ENCODE data around the gene ENHO.
"Not testable (repeated sequence)": the region's sequence is repeated elsewhere in the genome, so short reads cannot be mapped to it uniquely, and the experiment has no call there.

Gene ENHO

DNA sequence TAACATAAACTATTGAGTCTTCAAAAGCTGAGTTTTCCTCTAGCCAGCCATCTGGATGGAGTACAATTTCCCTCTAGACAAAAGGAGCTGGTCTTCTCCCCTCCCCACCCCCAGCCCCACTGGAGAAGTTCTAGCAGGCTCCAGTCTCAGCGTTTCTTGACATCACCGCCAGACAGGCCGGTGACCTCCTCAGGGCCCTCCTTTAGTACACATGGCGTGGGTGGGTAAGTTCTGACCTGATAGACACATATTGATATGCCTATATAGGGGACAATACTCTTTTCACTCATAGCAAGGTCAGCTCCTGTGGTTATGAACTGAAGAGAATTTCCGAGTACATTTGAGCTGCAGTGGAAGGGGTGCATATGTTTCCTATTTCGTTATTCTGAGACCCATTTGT is 37.0 kb downstream of the ENHO start:
- H4K8ac ChIP-seq (ENCODE audit: low read depth, low read length), result no peak overlapping the region
- no peak overlapping the region for H3K4ac ChIP-seq (ENCODE audit: low read depth, low read length)
- peak overlapping the region; percentile 55 for H4K91ac ChIP-seq (ENCODE audit: low read depth, low read length)
- no peak for DNase-seq
- no peak overlapping the region for H2BK12ac ChIP-seq (ENCODE audit: low read length)
- no peaks in the 10 kb centered on the region for H3K27me3 ChIP-seq (ENCODE audit: insufficient read depth, low read length)
- H3K23ac ChIP-seq (ENCODE audit: low read length), result no peak overlapping the region
- no peak overlapping the region for H2AFZ ChIP-seq (ENCODE audit: insufficient read depth, low read length, poor library complexity)
- no peak overlapping the region for H3K4me2 ChIP-seq (ENCODE audit: low read length)
- H3K14ac ChIP-seq (ENCODE audit: low read length), result no peak overlapping the region
- H2BK120ac ChIP-seq (ENCODE audit: insufficient read depth, low read length, poor library complexity), result no peak overlapping the region
- peaks cover 6% of the 10 kb centered on the region for H3K79me1 ChIP-seq (ENCODE audit: low read length)
- no peaks in the 10 kb centered on the region for H3K36me3 ChIP-seq (ENCODE audit: control insufficient read depth in 1 of 2, insufficient read depth in 2 of 2, low read length in 2 of 2)
- no peak overlapping the region for H2AK5ac ChIP-seq (ENCODE audit: low read length)
- no peak overlapping the region for H3K4me3 ChIP-seq (ENCODE audit: low read depth, low read length)
- H3K9me3 ChIP-seq (ENCODE audit: insufficient read depth, low read depth, low read length), result no peaks in the 10 kb centered on the region
- WGBS (ENCODE audit: extremely low coverage, insufficient coverage, insufficient read length), result no CpG with 5 or more reads among the region's 6 CpGs
- H4K12ac ChIP-seq (ENCODE audit: low read depth, low read length), result no peak overlapping the region
- no peak overlapping the region for H2BK5ac ChIP-seq (ENCODE audit: low read depth, low read length, poor library complexity)
- no peak overlapping the region for H3K9ac ChIP-seq (ENCODE audit: low read length)
- H3K79me2 ChIP-seq (ENCODE audit: control insufficient read depth, insufficient read depth, low read length, poor library complexity), result no peaks in the 10 kb centered on the region
- peaks cover 10 to 11% of the 10 kb centered on the region in 2 experiments for H3K4me1 ChIP-seq (ENCODE audit: control insufficient read depth in 1 of 2, insufficient read depth in 2 of 2, low read length in 2 of 2)
- H3K27ac ChIP-seq (ENCODE audit: low read depth, low read length), result no peak overlapping the region
- H3K18ac ChIP-seq (ENCODE audit: low read length), result no peak overlapping the region

DNA sequence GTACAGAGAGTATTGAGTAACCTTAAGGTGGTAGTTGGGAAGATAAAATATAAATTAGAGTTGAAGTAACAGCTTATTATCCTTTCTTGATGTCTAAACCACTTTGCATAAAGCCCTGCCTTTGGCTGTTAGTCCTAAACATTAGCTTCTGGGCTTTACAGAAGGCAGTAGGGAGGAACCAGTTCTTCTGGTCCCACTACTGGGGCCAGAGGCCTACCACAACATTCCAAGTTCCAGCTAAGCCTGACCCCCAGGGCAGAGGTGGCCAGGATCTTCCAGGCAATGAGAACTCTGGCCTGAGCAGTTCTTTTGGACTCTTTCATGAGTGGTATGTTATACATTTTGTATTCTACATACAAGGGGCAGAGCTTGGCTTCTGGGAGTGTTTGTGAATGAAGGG is 38.1 kb downstream of the ENHO start:
- no peaks in the 10 kb centered on the region for H3K79me2 ChIP-seq (ENCODE audit: control insufficient read depth, insufficient read depth, low read length, poor library complexity)
- H4K12ac ChIP-seq (ENCODE audit: low read depth, low read length), result no peak overlapping the region
- H3K4me3 ChIP-seq (ENCODE audit: low read depth, low read length), result no peak overlapping the region
- peaks cover 6% of the 10 kb centered on the region for H3K79me1 ChIP-seq (ENCODE audit: low read length)
- H3K14ac ChIP-seq (ENCODE audit: low read length), result peak overlapping the region; percentile 10
- no peak overlapping the region for H2BK12ac ChIP-seq (ENCODE audit: low read length)
- no peak overlapping the region for H4K8ac ChIP-seq (ENCODE audit: low read depth, low read length)
- peak overlapping the region; percentile 7 for H2BK5ac ChIP-seq (ENCODE audit: low read depth, low read length, poor library complexity)
- no peak overlapping the region for H3K4ac ChIP-seq (ENCODE audit: low read depth, low read length)
- no peak overlapping the region for H3K18ac ChIP-seq (ENCODE audit: low read length)
- no peak overlapping the region for H3K23ac ChIP-seq (ENCODE audit: low read length)
- no peaks in the 10 kb centered on the region for H3K27me3 ChIP-seq (ENCODE audit: insufficient read depth, low read length)
- no peak overlapping the region for H2AFZ ChIP-seq (ENCODE audit: insufficient read depth, low read length, poor library complexity)
- peak overlapping the region; percentile 13 for H3K4me2 ChIP-seq (ENCODE audit: low read length)
- peaks cover 10 to 11% of the 10 kb centered on the region in 2 experiments for H3K4me1 ChIP-seq (ENCODE audit: control insufficient read depth in 1 of 2, insufficient read depth in 2 of 2, low read length in 2 of 2)
- H4K91ac ChIP-seq (ENCODE audit: low read depth, low read length), result peak overlapping the region; percentile 41
- peak; percentile 96 for DNase-seq
- no peak overlapping the region for H2AK5ac ChIP-seq (ENCODE audit: low read length)
- H3K9me3 ChIP-seq (ENCODE audit: insufficient read depth, low read depth, low read length), result no peaks in the 10 kb centered on the region
- peak overlapping the region; percentile 63 for H3K27ac ChIP-seq (ENCODE audit: low read depth, low read length)
- no peaks in the 10 kb centered on the region for H3K36me3 ChIP-seq (ENCODE audit: control insufficient read depth in 1 of 2, insufficient read depth in 2 of 2, low read length in 2 of 2)
- no peak overlapping the region for H3K9ac ChIP-seq (ENCODE audit: low read length)
- peak overlapping the region; percentile 4 for H2BK120ac ChIP-seq (ENCODE audit: insufficient read depth, low read length, poor library complexity)

DNA sequence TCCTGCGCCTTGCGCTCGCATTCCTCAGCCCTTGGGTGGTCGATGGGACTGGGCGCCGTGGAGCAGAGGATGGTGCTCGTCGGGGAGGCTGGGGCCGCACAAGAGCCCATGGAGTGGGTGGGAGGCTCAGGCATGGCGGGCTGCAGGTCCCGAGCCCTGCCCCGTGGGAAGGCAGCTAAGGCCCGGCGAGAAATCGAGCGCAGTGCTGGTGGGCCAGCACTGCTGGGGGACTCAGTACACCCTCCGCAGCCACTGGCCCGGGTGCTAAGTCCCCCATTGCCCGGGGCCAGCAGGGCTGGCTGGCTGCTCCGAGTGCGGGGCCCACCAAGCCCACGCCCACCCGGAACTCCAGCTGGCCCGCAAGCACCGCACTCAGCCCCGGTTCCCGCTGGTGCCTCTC is 40.0 kb downstream of the ENHO start:
- not testable (repeated sequence) for H3K27ac ChIP-seq (ENCODE audit: low read depth, low read length); H3K36me3 ChIP-seq (ENCODE audit: control insufficient read depth in 1 of 2, insufficient read depth in 2 of 2, low read length in 2 of 2); H4K12ac ChIP-seq (ENCODE audit: low read depth, low read length); H4K8ac ChIP-seq (ENCODE audit: low read depth, low read length); H3K18ac ChIP-seq (ENCODE audit: low read length); H3K4me2 ChIP-seq (ENCODE audit: low read length); H2AFZ ChIP-seq (ENCODE audit: insufficient read depth, low read length, poor library complexity); H3K79me2 ChIP-seq (ENCODE audit: control insufficient read depth, insufficient read depth, low read length, poor library complexity); H3K14ac ChIP-seq (ENCODE audit: low read length); H3K27me3 ChIP-seq (ENCODE audit: insufficient read depth, low read length); H3K9me3 ChIP-seq (ENCODE audit: insufficient read depth, low read depth, low read length); H2AK5ac ChIP-seq (ENCODE audit: low read length); H4K91ac ChIP-seq (ENCODE audit: low read depth, low read length); DNase-seq; H3K9ac ChIP-seq (ENCODE audit: low read length); H2BK120ac ChIP-seq (ENCODE audit: insufficient read depth, low read length, poor library complexity); H3K79me1 ChIP-seq (ENCODE audit: low read length); H2BK5ac ChIP-seq (ENCODE audit: low read depth, low read length, poor library complexity); H3K4ac ChIP-seq (ENCODE audit: low read depth, low read length); H2BK12ac ChIP-seq (ENCODE audit: low read length); H3K23ac ChIP-seq (ENCODE audit: low read length); H3K4me3 ChIP-seq (ENCODE audit: low read depth, low read length)
- no CpG with 5 or more reads among the region's 27 CpGs for WGBS (ENCODE audit: extremely low coverage, insufficient coverage, insufficient read length)
- peaks cover 10 to 11% of the 10 kb centered on the region in 2 experiments for H3K4me1 ChIP-seq (ENCODE audit: control insufficient read depth in 1 of 2, insufficient read depth in 2 of 2, low read length in 2 of 2)

DNA sequence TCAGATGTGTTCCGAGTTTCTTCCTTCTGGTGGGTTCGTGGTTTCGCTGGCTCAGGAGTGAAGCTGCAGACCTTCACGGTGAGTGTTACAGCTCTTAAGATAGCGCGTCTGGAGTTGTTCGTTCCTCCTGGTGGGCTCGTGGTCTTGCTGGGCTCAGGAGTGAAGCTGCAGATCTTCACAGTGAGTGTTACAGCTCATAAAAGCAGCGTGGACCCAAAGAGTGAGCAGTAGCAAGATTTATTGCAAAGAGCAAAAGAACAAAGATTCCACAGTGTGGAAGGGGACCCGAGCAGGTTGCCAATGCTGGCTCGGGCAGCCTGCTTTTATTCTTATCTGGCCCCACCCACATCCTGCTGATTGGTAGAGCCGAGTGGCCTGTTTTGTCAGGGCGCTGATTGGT is 41.2 kb downstream of the ENHO start:
- no CpG with 5 or more reads among the region's 13 CpGs for WGBS (ENCODE audit: extremely low coverage, insufficient coverage, insufficient read length)
- not testable (repeated sequence) for H3K79me1 ChIP-seq (ENCODE audit: low read length); H3K23ac ChIP-seq (ENCODE audit: low read length)

More for the DNA sequence above, 41.2 kb downstream of the ENHO start:
- not testable (repeated sequence) for H3K4me2 ChIP-seq (ENCODE audit: low read length); H3K14ac ChIP-seq (ENCODE audit: low read length); H3K9ac ChIP-seq (ENCODE audit: low read length); H3K79me2 ChIP-seq (ENCODE audit: control insufficient read depth, insufficient read depth, low read length, poor library complexity); H2AK5ac ChIP-seq (ENCODE audit: low read length); H3K18ac ChIP-seq (ENCODE audit: low read length); H4K8ac ChIP-seq (ENCODE audit: low read depth, low read length); H3K27ac ChIP-seq (ENCODE audit: low read depth, low read length); H3K4me3 ChIP-seq (ENCODE audit: low read depth, low read length); H2BK12ac ChIP-seq (ENCODE audit: low read length); H3K36me3 ChIP-seq (ENCODE audit: control insufficient read depth in 1 of 2, insufficient read depth in 2 of 2, low read length in 2 of 2); H2AFZ ChIP-seq (ENCODE audit: insufficient read depth, low read length, poor library complexity); H3K27me3 ChIP-seq (ENCODE audit: insufficient read depth, low read length); DNase-seq; H2BK120ac ChIP-seq (ENCODE audit: insufficient read depth, low read length, poor library complexity); H3K9me3 ChIP-seq (ENCODE audit: insufficient read depth, low read depth, low read length); H4K12ac ChIP-seq (ENCODE audit: low read depth, low read length); H2BK5ac ChIP-seq (ENCODE audit: low read depth, low read length, poor library complexity); H4K91ac ChIP-seq (ENCODE audit: low read depth, low read length); H3K4ac ChIP-seq (ENCODE audit: low read depth, low read length)
- peaks cover 10 to 11% of the 10 kb centered on the region in 2 experiments for H3K4me1 ChIP-seq (ENCODE audit: control insufficient read depth in 1 of 2, insufficient read depth in 2 of 2, low read length in 2 of 2)
